ENCODE measurements around the gene ATP2B2.

ATP2B2 gene

GRCh38 chr3:10359761-10360161, 145.6 kb downstream of the ATP2B2 start:
- no peak for DNase-seq (ENCODE audit: low read depth)

GRCh38 chr3:10358309-10358980, 146.9 kb downstream of the ATP2B2 start:
- DNase-seq (ENCODE audit: low read depth): no peak

- DNase-seq (ENCODE audit: low read depth): no peak
Measured at GRCh38 chr3:10357592-10358308, 147.6 kb downstream of the ATP2B2 start.

GRCh38 chr3:10357095-10357494, 148.3 kb downstream of the ATP2B2 start:
- no peak for DNase-seq (ENCODE audit: low read depth)

- no peak for DNase-seq (ENCODE audit: low read depth)
Measured at GRCh38 chr3:10356461-10356981, 148.9 kb downstream of the ATP2B2 start.

- DNase-seq (ENCODE audit: low read depth): no peak
Measured at GRCh38 chr3:10354361-10355015, 150.9 kb downstream of the ATP2B2 start.

GRCh38 chr3:10353661-10354360, 151.6 kb downstream of the ATP2B2 start:
- DNase-seq (ENCODE audit: low read depth): no peak

GRCh38 chr3:10353160-10353559, 152.2 kb downstream of the ATP2B2 start:
- DNase-seq (ENCODE audit: low read depth): no peak

- no peak for DNase-seq (ENCODE audit: low read depth)
Measured at GRCh38 chr3:10352146-10352911, 153.1 kb downstream of the ATP2B2 start.

GRCh38 chr3:10351013-10351735, 154.2 kb downstream of the ATP2B2 start:
- no peak for DNase-seq (ENCODE audit: low read depth)

GRCh38 chr3:10350324-10350985, 154.9 kb downstream of the ATP2B2 start:
- DNase-seq (ENCODE audit: low read depth): no peak

- DNase-seq (ENCODE audit: low read depth): no peak
Measured at GRCh38 chr3:10349801-10350200, 155.6 kb downstream of the ATP2B2 start.

- DNase-seq (ENCODE audit: low read depth): no peak
Measured at GRCh38 chr3:10348404-10348721, 157.0 kb downstream of the ATP2B2 start.

GRCh38 chr3:10347648-10348403, 157.6 kb downstream of the ATP2B2 start:
- DNase-seq (ENCODE audit: low read depth): no peak

- no peak for DNase-seq (ENCODE audit: low read depth)
Measured at GRCh38 chr3:10345911-10346310, 159.5 kb downstream of the ATP2B2 start.

GRCh38 chr3:10344944-10345575, 160.3 kb downstream of the ATP2B2 start:
- DNase-seq (ENCODE audit: low read depth): no peak

GRCh38 chr3:10344147-10344943, 161.0 kb downstream of the ATP2B2 start:
- peak; percentile 22 for DNase-seq (ENCODE audit: low read depth)

GRCh38 chr3:10343526-10343925, 161.9 kb downstream of the ATP2B2 start:
- no peak for DNase-seq (ENCODE audit: low read depth)
